ENCODE results near the gene ABHD1. TPM values are rescaled to one million over a fixed set of nuclear protein-coding genes. Genes with fewer than 3 reads are reported as not detected.

Gene ABHD1
- total and polyA plus RNA-seq, 7 donors, result 0.15 TPM; not detected in 6

- H3K4me1 ChIP-seq, result peaks cover 0 to 92% (median 82%) of the 10 kb centered on the region in 4 donors
- peaks cover 9 to 24% (median 15%) of the 10 kb centered on the region in 4 donors for H3K36me3 ChIP-seq
- H3K27me3 ChIP-seq, result no peaks in the 10 kb centered on the region
- H3K4me3 ChIP-seq, result peak within 1 kb of the TSS; percentile 71 to 91 (median 74)
- no peaks in the 10 kb centered on the region for H3K9me3 ChIP-seq
- intact Hi-C loops (cut with DNase I), result no loop called here
- peak within 1 kb of the TSS; percentile 94 to 98 (median 97) for H3K27ac ChIP-seq
- TF ChIP-seq POLR2AphosphoS5 (IDR thresholded peaks at IDR 0.05) (peak; percentile 80 to 90 (median 88)), POLR2A (IDR thresholded peaks at IDR 0.05) (peak; percentile 84), CTCF (IDR thresholded peaks at IDR 0.05) (no peak)
- DNase-seq, result peak; percentile 98
- 53 to 73% methylated on average over 41 of the region's 41 CpGs for WGBS, 2 donors
These were observed 45.1 kb upstream of the ABHD1 start, which contains the start of gene EMILIN1 for GRCh38 chr2:27078267-27079194. TSS of gene EMILIN1 (plus strand) at chr2:27078615. CDS start at chr2:27079066, 451 bp downstream.

GRCh38 chr2:27079233-27080139 is 44.1 kb upstream of the ABHD1 start:
- Histone ChIP-seq H3K36me3 (peaks cover 9 to 28% (median 15%) of the 10 kb centered on the region in 4 donors), H3K4me3 (peak overlapping the region; percentile 71 to 91 (median 74)), H3K27me3 (no peaks in the 10 kb centered on the region), H3K27ac (peak overlapping the region; percentile 94 to 98 (median 97)), H3K4me1 (peaks cover 0 to 92% (median 82%) of the 10 kb centered on the region in 4 donors), H3K9me3 (no peaks in the 10 kb centered on the region)
- intact Hi-C loops (cut with DNase I), result loop anchor here (1.0 kb wide), 1 partner anchor 29 kb away; no protein-coding TSS in a partner anchor
- 69 to 78% methylated on average over 14 of the region's 14 CpGs for WGBS, 2 donors
- TF ChIP-seq CTCF (IDR thresholded peaks at IDR 0.05) (no peak), EP300 (IDR thresholded peaks at IDR 0.05) (no peak), POLR2A (IDR thresholded peaks at IDR 0.05) (no peak), POLR2AphosphoS5 (IDR thresholded peaks at IDR 0.05) (no peak)
- no peak for DNase-seq

- H3K9me3 ChIP-seq, result no peaks in the 10 kb centered on the region
- WGBS, 2 donors, result 75 to 87% methylated on average over 7 of the region's 7 CpGs
- TF ChIP-seq EP300 (IDR thresholded peaks at IDR 0.05), result no peak
- no peak for TF ChIP-seq POLR2AphosphoS5 (IDR thresholded peaks at IDR 0.05)
- no peak for TF ChIP-seq POLR2A (IDR thresholded peaks at IDR 0.05)
- peak overlapping the region; percentile 71 to 91 (median 74) for H3K4me3 ChIP-seq
- no peaks in the 10 kb centered on the region for H3K27me3 ChIP-seq
- H3K27ac ChIP-seq, result peak overlapping the region; percentile 94 to 98 (median 97)
- H3K36me3 ChIP-seq, result peaks cover 9 to 28% (median 15%) of the 10 kb centered on the region in 4 donors
- DNase-seq, result no peak
- intact Hi-C loops (cut with DNase I), result loop anchor here (1.0 kb wide), 1 partner anchor 30 kb away; no protein-coding TSS in a partner anchor
- H3K4me1 ChIP-seq, result peaks cover 0 to 92% (median 82%) of the 10 kb centered on the region in 4 donors
These were observed 43.5 kb upstream of the ABHD1 start for GRCh38 chr2:27080140-27080469.

GRCh38 chr2:27080603-27080936 is 43.0 kb upstream of the ABHD1 start:
- WGBS, 2 donors, result 86 to 89% methylated on average over 14 of the region's 14 CpGs
- no peak for DNase-seq
- Histone ChIP-seq H3K4me1 (peaks cover 0 to 92% (median 81%) of the 10 kb centered on the region in 4 donors), H3K4me3 (peak overlapping the region; percentile 71 to 91 (median 74)), H3K27ac (peak overlapping the region; percentile 94 to 98 (median 97)), H3K27me3 (no peaks in the 10 kb centered on the region), H3K36me3 (peaks cover 9 to 28% (median 15%) of the 10 kb centered on the region in 4 donors), H3K9me3 (no peaks in the 10 kb centered on the region)
- TF ChIP-seq POLR2A (IDR thresholded peaks at IDR 0.05), result no peak
- no peak for TF ChIP-seq POLR2AphosphoS5 (IDR thresholded peaks at IDR 0.05)
- TF ChIP-seq CTCF (IDR thresholded peaks at IDR 0.05), result no peak
- TF ChIP-seq EP300 (IDR thresholded peaks at IDR 0.05), result no peak
- intact Hi-C loops (cut with DNase I), result loop anchor here (1.0 kb wide), 1 partner anchor 30 kb away; no protein-coding TSS in a partner anchor

Data from sigmoid colon (tissue), 7 donors.